HK-2 (cell line): ENCODE data around the gene LITAF.

Experiments
- DNase-seq: peaks from one replicate; pipeline ENCODE4 v3.0.0-alpha.2; 2018; ENCODE audit not compliant: unreplicated experiment

Gene LITAF

GRCh38 chr16:11586856-11587642 lies at the start of gene LITAF:
LITAF (minus strand) TSS chr16:11586919; CDS start chr16:11556730, 30,189 bp downstream.
- DNase-seq, result peak; percentile 63

GRCh38 chr16:11636172-11636721 lies 49.5 kb upstream of the LITAF start:
- DNase-seq, result no peak

GRCh38 chr16:11635679-11636171 lies 49.0 kb upstream of the LITAF start:
- no peak for DNase-seq

- DNase-seq, result no peak
Observed at GRCh38 chr16:11635113-11635652, 48.5 kb upstream of the LITAF start.

- DNase-seq, result no peak
Observed at GRCh38 chr16:11634312-11634711, 47.6 kb upstream of the LITAF start.

- DNase-seq, result no peak
Observed at GRCh38 chr16:11633113-11633512, 46.4 kb upstream of the LITAF start.

- peak; percentile 63 for DNase-seq
Observed at GRCh38 chr16:11632455-11632939, 45.8 kb upstream of the LITAF start.

- DNase-seq, result no peak
Observed at GRCh38 chr16:11631214-11631613, 44.5 kb upstream of the LITAF start.

- DNase-seq, result no peak
Observed at GRCh38 chr16:11630768-11631056, 44.0 kb upstream of the LITAF start.

GRCh38 chr16:11630046-11630767 lies 43.5 kb upstream of the LITAF start:
- peak; percentile 48 for DNase-seq

GRCh38 chr16:11629071-11630030 lies 42.6 kb upstream of the LITAF start:
- DNase-seq, result peak; percentile 45

GRCh38 chr16:11627822-11628457 lies 41.2 kb upstream of the LITAF start:
- DNase-seq, result peak; percentile 83

GRCh38 chr16:11627292-11627663 lies 40.6 kb upstream of the LITAF start:
- DNase-seq, result no peak

GRCh38 chr16:11626657-11627291 lies 40.1 kb upstream of the LITAF start:
- DNase-seq, result no peak

- no peak for DNase-seq
Observed at GRCh38 chr16:11625769-11626168, 39.0 kb upstream of the LITAF start.

GRCh38 chr16:11624636-11625607 lies 38.2 kb upstream of the LITAF start:
- DNase-seq, result no peak

- DNase-seq, result no peak
Observed at GRCh38 chr16:11624205-11624604, 37.5 kb upstream of the LITAF start.

- no peak for DNase-seq
Observed at GRCh38 chr16:11621920-11622651, 35.4 kb upstream of the LITAF start.
